Omental fat pad (tissue), 4 donors: ENCODE measurements around the gene CRHR1. TPM values are rescaled to one million over a fixed set of nuclear protein-coding genes. Genes with fewer than 3 reads are reported as not detected.

Experiments used
- ATAC-seq: fragments of 150-250 bp; one replicate; pipeline ENCODE4 v1.9.1; 2016; ENCODE audit warnings: mild to moderate bottlenecking, moderate library complexity; ENCODE audit not compliant: low FRiP score
- DNase-seq: peaks from one replicate; pipeline ENCODE4 v3.0.0-alpha.2; 2019; ENCODE audit warnings: low spot score
- total RNA-seq, 4 donors: library from RNA; depleted of rRNA; stranded (reverse); fragments of >200 nt; gene quantifications; one replicate each; pipeline ENCODE4 v1.1.0, GENCODE V29; 2016
- TF ChIP-seq, protein P1 (sequence below), 3 donors: fragments of 450-650 bp; IDR thresholded peaks; one replicate each; pipeline ENCODE4 v1.5.1; 2016 to 2017; ENCODE audit warnings: antibody characterized with exemption in 3 of 3, mild to moderate bottlenecking in 3 of 3, moderate library complexity in 2 of 3

The CRHR1 gene
- total RNA-seq, 4 donors from 2014 or later, result not detected

GRCh38 chr17:45851022-45851421 is 66.9 kb downstream of the CRHR1 start:
- no peak for DNase-seq
- TF ChIP-seq, protein P1, sequence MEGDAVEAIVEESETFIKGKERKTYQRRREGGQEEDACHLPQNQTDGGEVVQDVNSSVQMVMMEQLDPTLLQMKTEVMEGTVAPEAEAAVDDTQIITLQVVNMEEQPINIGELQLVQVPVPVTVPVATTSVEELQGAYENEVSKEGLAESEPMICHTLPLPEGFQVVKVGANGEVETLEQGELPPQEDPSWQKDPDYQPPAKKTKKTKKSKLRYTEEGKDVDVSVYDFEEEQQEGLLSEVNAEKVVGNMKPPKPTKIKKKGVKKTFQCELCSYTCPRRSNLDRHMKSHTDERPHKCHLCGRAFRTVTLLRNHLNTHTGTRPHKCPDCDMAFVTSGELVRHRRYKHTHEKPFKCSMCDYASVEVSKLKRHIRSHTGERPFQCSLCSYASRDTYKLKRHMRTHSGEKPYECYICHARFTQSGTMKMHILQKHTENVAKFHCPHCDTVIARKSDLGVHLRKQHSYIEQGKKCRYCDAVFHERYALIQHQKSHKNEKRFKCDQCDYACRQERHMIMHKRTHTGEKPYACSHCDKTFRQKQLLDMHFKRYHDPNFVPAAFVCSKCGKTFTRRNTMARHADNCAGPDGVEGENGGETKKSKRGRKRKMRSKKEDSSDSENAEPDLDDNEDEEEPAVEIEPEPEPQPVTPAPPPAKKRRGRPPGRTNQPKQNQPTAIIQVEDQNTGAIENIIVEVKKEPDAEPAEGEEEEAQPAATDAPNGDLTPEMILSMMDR (IDR thresholded peaks at IDR 0.05), result no peak
- ATAC-seq, result no peak

DNA sequence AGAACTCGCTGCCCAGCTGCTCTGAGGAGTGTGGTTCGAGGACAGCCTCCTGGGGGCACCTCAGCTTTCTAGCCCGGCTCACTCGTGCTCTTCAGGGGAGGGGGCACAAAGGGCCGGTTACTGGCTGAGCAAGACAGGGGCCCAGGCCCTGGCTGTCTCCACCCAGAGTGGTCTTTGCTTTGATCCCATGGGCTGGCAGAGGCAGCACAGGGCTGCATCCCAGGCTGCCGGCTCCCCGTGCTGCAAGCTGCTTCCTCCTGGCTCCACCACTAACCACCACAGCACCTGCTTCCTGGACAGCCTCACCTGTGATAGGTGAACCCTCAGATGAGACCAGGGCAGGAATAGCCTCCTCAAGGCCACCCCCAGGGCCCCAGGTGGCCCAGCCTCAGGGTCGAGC is 67.3 kb downstream of the CRHR1 start:
- no peak for DNase-seq
- ATAC-seq, result no peak
- TF ChIP-seq, protein P1 (IDR thresholded peaks at IDR 0.05), result no peak

DNA sequence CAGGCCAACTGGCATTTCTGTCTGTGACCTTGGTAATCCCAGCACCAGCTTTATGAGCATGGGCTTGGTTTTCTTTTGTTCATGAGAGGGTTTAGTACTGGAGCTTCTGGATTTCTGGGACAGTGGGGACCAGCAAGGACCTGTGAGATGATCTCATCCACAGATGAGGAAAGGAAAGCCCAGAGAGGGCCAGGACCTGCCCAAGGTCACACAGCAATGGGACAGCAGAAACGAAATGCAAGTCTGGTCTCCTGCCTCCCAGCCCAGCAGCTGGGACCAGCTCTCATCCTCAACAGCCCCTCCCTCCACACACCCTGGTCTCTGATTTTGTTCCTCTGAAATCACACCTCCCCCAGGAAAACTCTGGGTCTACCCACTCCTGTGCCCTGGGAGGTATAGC is 67.8 kb downstream of the CRHR1 start:
- DNase-seq, result no peak
- no peak for ATAC-seq
- TF ChIP-seq, protein P1 (IDR thresholded peaks at IDR 0.05), result no peak

DNA sequence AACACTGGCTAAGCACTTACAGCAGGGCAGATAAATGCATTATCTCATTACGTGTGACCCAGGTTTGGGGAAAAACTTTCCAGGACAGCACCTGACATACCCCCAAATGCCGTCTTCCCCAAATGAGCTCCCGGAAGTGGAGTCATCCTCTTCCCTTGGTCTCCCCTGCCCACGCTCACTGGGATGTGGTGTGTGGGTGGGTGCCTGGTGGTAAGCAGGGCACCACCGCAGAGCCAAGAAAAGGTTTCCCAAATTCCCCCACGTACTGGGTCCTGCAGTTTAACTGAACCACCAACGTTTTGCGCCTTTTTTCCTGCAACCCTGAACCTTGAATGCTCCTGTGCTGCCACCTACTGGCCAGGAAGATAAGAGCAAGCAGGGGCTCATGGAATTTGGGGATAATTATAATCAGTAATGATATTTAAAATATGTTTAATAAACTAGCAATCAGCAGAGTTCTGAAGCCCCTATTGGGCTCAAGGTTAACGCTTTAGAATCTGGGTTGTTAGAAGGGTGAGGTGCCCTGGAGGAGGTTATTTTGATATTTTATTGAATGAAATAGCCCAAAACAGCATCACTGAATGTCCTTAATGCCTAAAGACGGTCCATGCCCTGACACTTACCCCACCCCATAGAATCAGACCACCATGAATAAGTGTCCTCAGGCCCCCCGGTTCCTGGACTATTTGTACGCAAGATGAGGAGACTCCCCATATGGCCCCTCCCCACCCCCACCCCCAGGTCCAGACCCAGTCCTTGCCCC is 68.6 kb downstream of the CRHR1 start:
- ATAC-seq, result no peak
- TF ChIP-seq, protein P1 (IDR thresholded peaks at IDR 0.05), result no peak
- peak; percentile 75 for DNase-seq

GRCh38 chr17:45854209-45854608 is 70.1 kb downstream of the CRHR1 start:
- TF ChIP-seq, protein P1 (IDR thresholded peaks at IDR 0.05), result no peak
- ATAC-seq, result no peak
- no peak for DNase-seq

DNA sequence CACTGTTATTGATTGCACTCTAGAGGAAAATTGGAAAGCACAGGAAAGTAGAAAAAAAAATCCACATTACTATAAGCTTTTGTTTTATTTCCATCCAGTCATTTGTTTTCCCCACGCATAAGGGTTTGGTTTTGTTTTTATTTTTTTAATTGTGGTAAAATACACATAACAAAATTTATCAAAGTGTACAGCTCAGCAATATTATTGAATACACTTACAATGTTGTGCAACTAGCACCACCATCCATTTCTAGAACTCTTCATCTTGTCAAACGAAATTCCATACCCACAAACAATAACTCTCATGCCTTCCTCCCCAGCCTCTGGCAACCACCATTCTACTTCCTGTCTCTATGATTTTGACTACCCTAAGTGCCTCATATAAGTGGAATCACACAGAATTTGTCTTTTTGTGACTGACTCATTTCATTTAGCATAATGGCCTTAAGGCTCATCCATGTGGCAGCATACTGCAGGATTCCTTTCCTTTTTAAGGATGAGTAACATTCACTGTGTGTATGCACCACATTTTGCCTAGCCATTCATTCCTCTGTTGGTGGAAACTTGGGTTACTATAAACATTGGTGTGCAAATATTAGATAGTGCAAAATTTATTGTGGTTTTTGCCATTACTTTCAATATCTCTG is 71.7 kb downstream of the CRHR1 start:
- ATAC-seq, result no peak
- TF ChIP-seq, protein P1 (IDR thresholded peaks at IDR 0.05), result no peak

More for the DNA sequence above, 71.7 kb downstream of the CRHR1 start:
- no peak for DNase-seq
